ENCODE measurements around the gene FAP. TPM values are rescaled to one million over a fixed set of nuclear protein-coding genes. Genes with fewer than 3 reads are reported as not detected.

Gene FAP
- total and polyA plus RNA-seq, 2 donors (not counting 3 experiments of a cell fraction or from before 2014, with no cell fraction given), result 1.1 TPM; not detected in 1

- no peaks in the 10 kb centered on the region for H4K20me1 ChIP-seq (replicated peaks; ENCODE audit: control insufficient read depth, extremely low read depth, insufficient read depth, low read length)
- DNase-seq (ENCODE audit: low read depth, low spot score) (no peak), FAIRE-seq (no peak)
- H3K27ac ChIP-seq (ENCODE audit: insufficient read depth, low read depth, low read length), result no peak overlapping the region
- H3K27me3 ChIP-seq (ENCODE audit: control insufficient read depth in 2 of 2, insufficient read depth in 2 of 2, low read length in 2 of 2), result no peaks in the 10 kb centered on the region
- H3K79me2 ChIP-seq (ENCODE audit: control insufficient read depth, insufficient read depth, low read length), result no peaks in the 10 kb centered on the region
- H3K4me1 ChIP-seq (ENCODE audit: control insufficient read depth, extremely low read depth, insufficient read depth, low read length), result no peaks in the 10 kb centered on the region
- CTCF ChIA-PET, result no interaction called here
- dilution Hi-C loops (cut with MboI; ENCODE audit: extremely low pct_ligation_motif_present, low sequenced_read_pairs), result no loop called here
- no peak overlapping the region for H3K4me2 ChIP-seq (ENCODE audit: insufficient read depth, low read length)
- no peak overlapping the region for H2AFZ ChIP-seq (ENCODE audit: low read depth, low read length)
- no TSS peak for BruUV-seq (replicated peaks)
- no peak for TF ChIP-seq FOS (IDR thresholded peaks at IDR 0.05; ENCODE audit: borderline replicate concordance, insufficient read depth, low read length)
- TF ChIP-seq EZH2 (IDR thresholded peaks at IDR 0.05; ENCODE audit: borderline replicate concordance, low read depth, low read length, severe bottlenecking), result no peak
- no peak for TF ChIP-seq CTCF (IDR thresholded peaks at IDR 0.05; ENCODE audit: extremely low read depth in 1 of 2, insufficient read depth in 1 of 2, low read depth in 1 of 2, low read length in 2 of 2)
- no peak for TF ChIP-seq JUN (IDR thresholded peaks at IDR 0.05; ENCODE audit: borderline replicate concordance, insufficient read depth, insufficient read length, low read depth)
- no peak for TF ChIP-seq POLR2A (IDR thresholded peaks at IDR 0.05; ENCODE audit: low read depth, low read length)
- TF ChIP-seq MAX (IDR thresholded peaks at IDR 0.05; ENCODE audit: insufficient read depth, insufficient read length), result no peak
- no peak overlapping the region for H3K9ac ChIP-seq (replicated peaks; ENCODE audit: extremely low read depth, insufficient read depth, low read length)
- H3K9me3 ChIP-seq (replicated peaks; ENCODE audit: control insufficient read depth, insufficient read depth, low read length), result no peaks in the 10 kb centered on the region
- no peaks in the 10 kb centered on the region for H3K36me3 ChIP-seq (ENCODE audit: control insufficient read depth in 2 of 2, extremely low read depth in 1 of 2, insufficient read depth in 2 of 2, low read length in 2 of 2)
- no peak overlapping the region for H3K4me3 ChIP-seq (replicated peaks in 1 of 3; ENCODE audit: insufficient read depth in 1 of 3, low read depth in 1 of 3, low read length in 3 of 3)
- intact Hi-C loops (cut with micrococcal nuclease), result no loop called here
- POLR2A ChIA-PET, result no interaction called here
- H3K9me1 ChIP-seq (replicated peaks; ENCODE audit: control insufficient read depth, extremely low read depth, insufficient read depth, low read length), result no peaks in the 10 kb centered on the region
Measured at GRCh38 chr2:162199913-162200312, 43.3 kb downstream of the FAP start.

- Histone ChIP-seq H3K4me3 (replicated peaks in 1 of 3; ENCODE audit: insufficient read depth in 1 of 3, low read depth in 1 of 3, low read length in 3 of 3) (no peak overlapping the region), H3K27ac (ENCODE audit: insufficient read depth, low read depth, low read length) (no peak overlapping the region), H4K20me1 (replicated peaks; ENCODE audit: control insufficient read depth, extremely low read depth, insufficient read depth, low read length) (no peaks in the 10 kb centered on the region), H3K4me1 (ENCODE audit: control insufficient read depth, extremely low read depth, insufficient read depth, low read length) (no peaks in the 10 kb centered on the region), H3K9me1 (replicated peaks; ENCODE audit: control insufficient read depth, extremely low read depth, insufficient read depth, low read length) (no peaks in the 10 kb centered on the region), H3K9me3 (replicated peaks; ENCODE audit: control insufficient read depth, insufficient read depth, low read length) (no peaks in the 10 kb centered on the region), H3K9ac (replicated peaks; ENCODE audit: extremely low read depth, insufficient read depth, low read length) (no peak overlapping the region), H3K79me2 (ENCODE audit: control insufficient read depth, insufficient read depth, low read length) (no peaks in the 10 kb centered on the region), H3K36me3 (ENCODE audit: control insufficient read depth in 2 of 2, extremely low read depth in 1 of 2, insufficient read depth in 2 of 2, low read length in 2 of 2) (no peaks in the 10 kb centered on the region), H3K27me3 (ENCODE audit: control insufficient read depth in 2 of 2, insufficient read depth in 2 of 2, low read length in 2 of 2) (no peaks in the 10 kb centered on the region), H3K4me2 (ENCODE audit: insufficient read depth, low read length) (no peak overlapping the region), H2AFZ (ENCODE audit: low read depth, low read length) (no peak overlapping the region)
- FAIRE-seq (no peak), DNase-seq (ENCODE audit: low read depth, low spot score) (no peak)
- intact Hi-C loops (cut with micrococcal nuclease) (no loop called here), dilution Hi-C loops (cut with MboI; ENCODE audit: extremely low pct_ligation_motif_present, low sequenced_read_pairs) (no loop called here)
- ChIA-PET POLR2A (no interaction called here), CTCF (interaction anchor here (1.9 to 2.4 kb wide), 2 partner anchors 23 to 100 kb away, joined by 5 to 6 read pairs; no protein-coding TSS in a partner anchor)
- no TSS peak for BruUV-seq (replicated peaks)
- no peak for TF ChIP-seq CTCF (IDR thresholded peaks at IDR 0.05; ENCODE audit: extremely low read depth in 1 of 2, insufficient read depth in 1 of 2, low read depth in 1 of 2, low read length in 2 of 2)
- TF ChIP-seq FOS (IDR thresholded peaks at IDR 0.05; ENCODE audit: borderline replicate concordance, insufficient read depth, low read length), result no peak
- TF ChIP-seq EZH2 (IDR thresholded peaks at IDR 0.05; ENCODE audit: borderline replicate concordance, low read depth, low read length, severe bottlenecking), result no peak
- no peak for TF ChIP-seq MYC (IDR thresholded peaks at IDR 0.05; ENCODE audit: low read depth, low read length)
- TF ChIP-seq JUN (IDR thresholded peaks at IDR 0.05; ENCODE audit: borderline replicate concordance, insufficient read depth, insufficient read length, low read depth), result no peak
- no peak for TF ChIP-seq POLR2A (IDR thresholded peaks at IDR 0.05; ENCODE audit: low read depth, low read length)
- no peak for TF ChIP-seq POLR2AphosphoS5 (IDR thresholded peaks at IDR 0.05; ENCODE audit: insufficient read depth, low read depth, low read length)
- no peak for TF ChIP-seq MAX (IDR thresholded peaks at IDR 0.05; ENCODE audit: insufficient read depth, insufficient read length)
- TF ChIP-seq GATA2 (IDR thresholded peaks at IDR 0.05; ENCODE audit: insufficient read depth, insufficient read length, low read depth, low read length), result no peak
Measured at GRCh38 chr2:162198239-162198638, 45.0 kb downstream of the FAP start.
